GM23338 (cell line): ENCODE results near the gene PLD2. TPM values are rescaled to one million over a fixed set of nuclear protein-coding genes. Genes with fewer than 3 reads are reported as not detected.

ENCODE experiments used
- ATAC-seq: fragments of 200-7000 bp; cut with Tn5 transposase; 3 replicates; pipeline ENCODE4 v1.9.1; 2020
- DNase-seq: peaks from one replicate; pipeline ENCODE4 v3.0.0-alpha.2; 2015; ENCODE audit warnings: low spot score
- H2AFZ ChIP-seq: fragments of 200-600 bp; sonication (generic); 2 replicates; pipeline ENCODE4 v1.8.0; 2016; ENCODE audit warnings: antibody characterized with exemption, mild to moderate bottlenecking, moderate library complexity
- H3F3A ChIP-seq: fragments of 200-600 bp; sonication (generic); replicated peaks from 2 replicates; pipeline ENCODE4 v1.8.0; 2017; ENCODE audit warnings: antibody characterized with exemption, mixed run types, low read depth
- H3K27ac ChIP-seq: fragments of 200-600 bp; sonication (generic); 2 replicates; pipeline ENCODE4 v1.6.1; 2016; ENCODE audit warnings: low read depth
- H3K27me3 ChIP-seq: fragments of 200-600 bp; sonication (generic); 2 replicates; pipeline ENCODE4 v1.8.0; 2016; ENCODE audit warnings: mild to moderate bottlenecking, mixed run types, moderate library complexity; ENCODE audit not compliant: insufficient read depth
- H3K36me3 ChIP-seq: fragments of 200-600 bp; sonication (generic); 2 replicates; pipeline ENCODE4 v1.8.0; 2016; ENCODE audit warnings: mild to moderate bottlenecking; ENCODE audit not compliant: insufficient read depth
- H3K4me1 ChIP-seq: fragments of 200-600 bp; sonication (generic); 2 replicates; pipeline ENCODE4 v1.8.0; 2016; ENCODE audit warnings: mild to moderate bottlenecking, moderate library complexity; ENCODE audit not compliant: insufficient read depth
- H3K4me2 ChIP-seq: fragments of 200-600 bp; sonication (generic); 2 replicates; pipeline ENCODE4 v1.7.1; 2017; ENCODE audit warnings: mixed run types
- H3K4me3 ChIP-seq: fragments of 200-600 bp; sonication (generic); 2 replicates; pipeline ENCODE4 v1.6.1; 2016; ENCODE audit warnings: mixed run types
- H3K79me2 ChIP-seq: fragments of 200-600 bp; sonication (generic); replicated peaks from 2 replicates; pipeline ENCODE4 v1.8.0; 2017; ENCODE audit warnings: mild to moderate bottlenecking; ENCODE audit not compliant: insufficient read depth
- H3K9me2 ChIP-seq: fragments of 200-600 bp; sonication (generic); 2 replicates; pipeline ENCODE4 v1.8.0; 2017; ENCODE audit not compliant: insufficient read depth
- H4K20me1 ChIP-seq: fragments of 200-600 bp; sonication (generic); replicated peaks from 2 replicates; pipeline ENCODE4 v1.8.0; 2017; ENCODE audit warnings: mild to moderate bottlenecking; ENCODE audit not compliant: insufficient read depth
- H3K27ac Mint-ChIP-seq: 2 replicates; pipeline ENCODE4 v1.8.0; 2020; ENCODE audit warnings: inconsistent platforms, mild to moderate bottlenecking, moderate library complexity, mixed read lengths
- H3K27me3 Mint-ChIP-seq: 3 replicates; pipeline ENCODE4 v1.8.0; 2022; ENCODE audit warnings: low read depth, mild to moderate bottlenecking, moderate library complexity, mixed read lengths, inconsistent platforms; ENCODE audit not compliant: insufficient read depth, poor library complexity
- H3K36me3 Mint-ChIP-seq: 3 replicates; pipeline ENCODE4 v1.8.0; 2021; ENCODE audit warnings: low read depth, mild to moderate bottlenecking, inconsistent platforms, moderate library complexity, mixed read lengths
- H3K4me1 Mint-ChIP-seq: 3 replicates; pipeline ENCODE4 v1.8.0; 2020; ENCODE audit warnings: mild to moderate bottlenecking, inconsistent platforms, mixed read lengths
- H3K4me3 Mint-ChIP-seq: 3 replicates; pipeline ENCODE4 v1.8.0; 2021; ENCODE audit warnings: moderate library complexity, mild to moderate bottlenecking, inconsistent platforms, mixed read lengths
- H3K9me3 Mint-ChIP-seq: 3 replicates; pipeline ENCODE4 v1.8.0; 2020; ENCODE audit warnings: moderate library complexity, mild to moderate bottlenecking, inconsistent platforms, mixed read lengths
- CREB1 ChIP-seq: fragments of 250-450 bp; sonication (Bioruptor Pico); IDR thresholded peaks from 2 replicates; pipeline ENCODE4 v1.5.0; 2020; ENCODE audit warnings: low read depth, mild to moderate bottlenecking, moderate library complexity
- EZH2 ChIP-seq: fragments of 200-600 bp; sonication (generic); IDR thresholded peaks from one replicate; pipeline ENCODE4 v1.8.0; 2017; ENCODE audit warnings: antibody characterized with exemption, mild to moderate bottlenecking, low read depth; ENCODE audit not compliant: unreplicated experiment
- EZH2phosphoT487 ChIP-seq: fragments of 200-600 bp; sonication (generic); IDR thresholded peaks from one replicate; pipeline ENCODE4 v1.8.1; 2018; ENCODE audit warnings: antibody characterized with exemption; ENCODE audit not compliant: unreplicated experiment
- JUNB ChIP-seq: IDR thresholded peaks from one replicate; pipeline ENCODE4 v1.6.1; 2016; ENCODE audit warnings: antibody characterized with exemption; ENCODE audit not compliant: unreplicated experiment
- POLR2AphosphoS5 ChIP-seq: IDR thresholded peaks from 2 replicates; pipeline ENCODE4 v1.6.1; 2016; ENCODE audit warnings: antibody characterized with exemption, low read depth
- ZNF114 ChIP-seq: fragments of 250-450 bp; sonication (Bioruptor Pico); IDR thresholded peaks from 2 replicates; pipeline ENCODE4 v1.5.0; 2020; ENCODE audit warnings: mild to moderate bottlenecking, moderate library complexity
- ZNF331 ChIP-seq: fragments of 250-450 bp; sonication (Bioruptor Pico); IDR thresholded peaks from 2 replicates; pipeline ENCODE4 v1.5.0; 2020; ENCODE audit warnings: low read depth, mild to moderate bottlenecking, moderate library complexity
- polyA plus RNA-seq: library from polyadenylated mRNA; unstranded; fragments of >200 nt; fragmentation: Nextera tagmentation; extraction: Ambion mirVana; gene quantifications from 2 replicates; pipeline ENCODE4 v1.2.1, GENCODE V29; 2016
- total RNA-seq: library from RNA; depleted of rRNA; stranded (reverse); fragments of >200 nt; shearing (Covaris generic); gene quantifications from 2 replicates; pipeline ENCODE4 v1.2.3, GENCODE V29; 2014
- TF ChIP-seq, protein P1 (sequence below): IDR thresholded peaks from one replicate; pipeline ENCODE4 v1.6.1; 2018; ENCODE audit warnings: antibody characterized with exemption; ENCODE audit not compliant: unreplicated experiment

The PLD2 gene
- total and polyA plus RNA-seq, 2 experiments from 2014 or later: 20.2 to 55.9 TPM

- TF ChIP-seq, protein P1, sequence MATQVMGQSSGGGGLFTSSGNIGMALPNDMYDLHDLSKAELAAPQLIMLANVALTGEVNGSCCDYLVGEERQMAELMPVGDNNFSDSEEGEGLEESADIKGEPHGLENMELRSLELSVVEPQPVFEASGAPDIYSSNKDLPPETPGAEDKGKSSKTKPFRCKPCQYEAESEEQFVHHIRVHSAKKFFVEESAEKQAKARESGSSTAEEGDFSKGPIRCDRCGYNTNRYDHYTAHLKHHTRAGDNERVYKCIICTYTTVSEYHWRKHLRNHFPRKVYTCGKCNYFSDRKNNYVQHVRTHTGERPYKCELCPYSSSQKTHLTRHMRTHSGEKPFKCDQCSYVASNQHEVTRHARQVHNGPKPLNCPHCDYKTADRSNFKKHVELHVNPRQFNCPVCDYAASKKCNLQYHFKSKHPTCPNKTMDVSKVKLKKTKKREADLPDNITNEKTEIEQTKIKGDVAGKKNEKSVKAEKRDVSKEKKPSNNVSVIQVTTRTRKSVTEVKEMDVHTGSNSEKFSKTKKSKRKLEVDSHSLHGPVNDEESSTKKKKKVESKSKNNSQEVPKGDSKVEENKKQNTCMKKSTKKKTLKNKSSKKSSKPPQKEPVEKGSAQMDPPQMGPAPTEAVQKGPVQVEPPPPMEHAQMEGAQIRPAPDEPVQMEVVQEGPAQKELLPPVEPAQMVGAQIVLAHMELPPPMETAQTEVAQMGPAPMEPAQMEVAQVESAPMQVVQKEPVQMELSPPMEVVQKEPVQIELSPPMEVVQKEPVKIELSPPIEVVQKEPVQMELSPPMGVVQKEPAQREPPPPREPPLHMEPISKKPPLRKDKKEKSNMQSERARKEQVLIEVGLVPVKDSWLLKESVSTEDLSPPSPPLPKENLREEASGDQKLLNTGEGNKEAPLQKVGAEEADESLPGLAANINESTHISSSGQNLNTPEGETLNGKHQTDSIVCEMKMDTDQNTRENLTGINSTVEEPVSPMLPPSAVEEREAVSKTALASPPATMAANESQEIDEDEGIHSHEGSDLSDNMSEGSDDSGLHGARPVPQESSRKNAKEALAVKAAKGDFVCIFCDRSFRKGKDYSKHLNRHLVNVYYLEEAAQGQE: no peak
- TF ChIP-seq JUNB (no peak), POLR2AphosphoS5 (peak; percentile 47), ZNF331 (CRISPR knock-in tag) (no peak)
Measured at GRCh38 chr17:4789951-4790704, 16.8 kb upstream of the PLD2 start (continued).

DNA sequence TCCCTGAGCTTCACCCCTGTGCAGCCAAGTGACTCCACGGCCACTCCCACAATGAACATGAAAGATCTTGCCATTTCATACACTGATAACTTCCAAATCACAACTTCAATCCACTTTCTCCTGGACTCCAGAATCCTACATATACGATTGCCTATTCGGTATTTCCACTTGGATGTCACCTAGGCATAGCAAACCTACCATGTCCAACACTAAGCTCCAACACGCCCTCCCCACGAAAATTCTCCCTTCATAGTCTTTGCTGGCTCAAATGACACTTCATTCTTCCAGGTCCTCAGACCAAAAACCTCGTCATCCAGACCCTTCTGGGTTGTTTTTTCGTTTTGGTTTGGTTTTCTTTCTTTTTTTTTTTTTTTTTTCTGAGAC lies 16.3 kb upstream of the PLD2 start:
- H3K4me1 ChIP-seq: peaks cover 28% of the 10 kb centered on the region
- no peaks in the 10 kb centered on the region for H4K20me1 ChIP-seq
- no peaks in the 10 kb centered on the region; the same call in 2 of the 3 replicates for H3K9me3 Mint-ChIP-seq
- H3K4me1 Mint-ChIP-seq: peaks cover 23% of the 10 kb centered on the region
- H2AFZ ChIP-seq: no peak overlapping the region
- H3K27ac Mint-ChIP-seq: no peak overlapping the region
- H3K4me3 Mint-ChIP-seq: peak overlapping the region; percentile 82
- H3K27ac ChIP-seq: no peak overlapping the region
- H3K4me2 ChIP-seq: peak overlapping the region; percentile 99
- no peak for TF ChIP-seq EZH2
- peaks cover 42% of the 10 kb centered on the region for H3K27me3 ChIP-seq
- peak overlapping the region; percentile 87 for H3K4me3 ChIP-seq
- no peaks in the 10 kb centered on the region for H3K9me2 ChIP-seq
- H3K36me3 ChIP-seq: no peaks in the 10 kb centered on the region
- peaks cover 16% of the 10 kb centered on the region; the same call in 1 of the 2 replicates for H3F3A ChIP-seq
- ATAC-seq: no peak
- no peaks in the 10 kb centered on the region for H3K79me2 ChIP-seq
- H3K36me3 Mint-ChIP-seq: peaks cover 5% of the 10 kb centered on the region; the same call in 1 of the 3 replicates
- peaks cover 41% of the 10 kb centered on the region for H3K27me3 Mint-ChIP-seq
- no peak for DNase-seq

GRCh38 chr17:4795168-4795567 lies 11.8 kb upstream of the PLD2 start:
- peak overlapping the region; percentile 98 for H3K4me3 Mint-ChIP-seq
- ATAC-seq: no peak
- Histone ChIP-seq H3F3A (no peaks in the 10 kb centered on the region; the same call in 1 of the 2 replicates), H3K4me3 (no peak overlapping the region), H3K4me2 (no peak overlapping the region), H3K27me3 (peaks cover 21% of the 10 kb centered on the region), H3K9me2 (no peaks in the 10 kb centered on the region), H3K4me1 (peaks cover 4% of the 10 kb centered on the region), H3K27ac (no peak overlapping the region), H4K20me1 (no peaks in the 10 kb centered on the region), H3K79me2 (peaks cover 16% of the 10 kb centered on the region), H2AFZ (peak overlapping the region; percentile 33), H3K36me3 (peaks cover 13% of the 10 kb centered on the region; the same call in 1 of the 2 replicates)
- TF ChIP-seq CREB1 (CRISPR knock-in tag): no peak
- no peak for TF ChIP-seq POLR2AphosphoS5
- TF ChIP-seq ZNF114 (CRISPR knock-in tag): no peak
- TF ChIP-seq EZH2phosphoT487: no peak
- TF ChIP-seq, protein P1: no peak
- no peak overlapping the region for H3K27ac Mint-ChIP-seq
- H3K9me3 Mint-ChIP-seq: peaks cover 2% of the 10 kb centered on the region; the same call in 2 of the 3 replicates
- peaks cover 3% of the 10 kb centered on the region for H3K4me1 Mint-ChIP-seq
- H3K27me3 Mint-ChIP-seq: peaks cover 22% of the 10 kb centered on the region
- no peak for DNase-seq
- H3K36me3 Mint-ChIP-seq: peaks cover 18% of the 10 kb centered on the region
